Progenitor cell of endocrine pancreas (in vitro differentiated cells): ENCODE measurements around the gene RALGAPB. TPM values are rescaled to one million over a fixed set of nuclear protein-coding genes. Genes with fewer than 3 reads are reported as not detected.

Experiments
- DNase-seq: peaks from one replicate; pipeline ENCODE4 v3.0.0; 2021; ENCODE audit warnings: low spot score; ENCODE audit not compliant: unreplicated experiment
- H3K27ac Mint-ChIP-seq: 2 replicates; pipeline ENCODE4 v1.8.0; 2021; ENCODE audit warnings: mild to moderate bottlenecking, moderate library complexity, mixed read lengths
- H3K27me3 Mint-ChIP-seq: 2 replicates; pipeline ENCODE4 v1.8.0; 2021; ENCODE audit warnings: mixed read lengths
- H3K36me3 Mint-ChIP-seq: 2 replicates; pipeline ENCODE4 v1.8.0; 2022; ENCODE audit warnings: mixed read lengths; ENCODE audit not compliant: insufficient read depth
- H3K4me1 Mint-ChIP-seq: 2 replicates; pipeline ENCODE4 v1.8.0; 2021; ENCODE audit warnings: low read depth, mixed read lengths
- H3K4me3 Mint-ChIP-seq: 2 replicates; pipeline ENCODE4 v1.8.0; 2021; ENCODE audit warnings: low read depth, mild to moderate bottlenecking, moderate library complexity, mixed read lengths
- H3K9me3 Mint-ChIP-seq: 2 replicates; pipeline ENCODE4 v1.8.0; 2021; ENCODE audit warnings: low read depth, mixed read lengths
- total RNA-seq: library from RNA; stranded (reverse); gene quantifications from 2 replicates; pipeline ENCODE4 v1.2.1, GENCODE V29; 2021
- TF ChIP-seq, protein P1 (sequence below): fragments of 200-600 bp; sonication (generic); IDR thresholded peaks from one replicate; pipeline ENCODE4 v1.5.0; 2021; ENCODE audit warnings: antibody characterized with exemption, mild to moderate bottlenecking; ENCODE audit not compliant: unreplicated experiment

RALGAPB gene
- total RNA-seq, 1 donor from 2014 or later = 42.3 TPM

GRCh38 chr20:38584099-38584763 lies 111.6 kb downstream of the RALGAPB start:
- H3K4me3 Mint-ChIP-seq = no peak overlapping the region
- H3K9me3 Mint-ChIP-seq = no peaks in the 10 kb centered on the region
- H3K36me3 Mint-ChIP-seq = no peaks in the 10 kb centered on the region
- TF ChIP-seq, protein P1, sequence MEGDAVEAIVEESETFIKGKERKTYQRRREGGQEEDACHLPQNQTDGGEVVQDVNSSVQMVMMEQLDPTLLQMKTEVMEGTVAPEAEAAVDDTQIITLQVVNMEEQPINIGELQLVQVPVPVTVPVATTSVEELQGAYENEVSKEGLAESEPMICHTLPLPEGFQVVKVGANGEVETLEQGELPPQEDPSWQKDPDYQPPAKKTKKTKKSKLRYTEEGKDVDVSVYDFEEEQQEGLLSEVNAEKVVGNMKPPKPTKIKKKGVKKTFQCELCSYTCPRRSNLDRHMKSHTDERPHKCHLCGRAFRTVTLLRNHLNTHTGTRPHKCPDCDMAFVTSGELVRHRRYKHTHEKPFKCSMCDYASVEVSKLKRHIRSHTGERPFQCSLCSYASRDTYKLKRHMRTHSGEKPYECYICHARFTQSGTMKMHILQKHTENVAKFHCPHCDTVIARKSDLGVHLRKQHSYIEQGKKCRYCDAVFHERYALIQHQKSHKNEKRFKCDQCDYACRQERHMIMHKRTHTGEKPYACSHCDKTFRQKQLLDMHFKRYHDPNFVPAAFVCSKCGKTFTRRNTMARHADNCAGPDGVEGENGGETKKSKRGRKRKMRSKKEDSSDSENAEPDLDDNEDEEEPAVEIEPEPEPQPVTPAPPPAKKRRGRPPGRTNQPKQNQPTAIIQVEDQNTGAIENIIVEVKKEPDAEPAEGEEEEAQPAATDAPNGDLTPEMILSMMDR = no peak
- no peaks in the 10 kb centered on the region for H3K27me3 Mint-ChIP-seq
- H3K27ac Mint-ChIP-seq = no peak overlapping the region
- no peaks in the 10 kb centered on the region for H3K4me1 Mint-ChIP-seq
- no peak for DNase-seq

DNA sequence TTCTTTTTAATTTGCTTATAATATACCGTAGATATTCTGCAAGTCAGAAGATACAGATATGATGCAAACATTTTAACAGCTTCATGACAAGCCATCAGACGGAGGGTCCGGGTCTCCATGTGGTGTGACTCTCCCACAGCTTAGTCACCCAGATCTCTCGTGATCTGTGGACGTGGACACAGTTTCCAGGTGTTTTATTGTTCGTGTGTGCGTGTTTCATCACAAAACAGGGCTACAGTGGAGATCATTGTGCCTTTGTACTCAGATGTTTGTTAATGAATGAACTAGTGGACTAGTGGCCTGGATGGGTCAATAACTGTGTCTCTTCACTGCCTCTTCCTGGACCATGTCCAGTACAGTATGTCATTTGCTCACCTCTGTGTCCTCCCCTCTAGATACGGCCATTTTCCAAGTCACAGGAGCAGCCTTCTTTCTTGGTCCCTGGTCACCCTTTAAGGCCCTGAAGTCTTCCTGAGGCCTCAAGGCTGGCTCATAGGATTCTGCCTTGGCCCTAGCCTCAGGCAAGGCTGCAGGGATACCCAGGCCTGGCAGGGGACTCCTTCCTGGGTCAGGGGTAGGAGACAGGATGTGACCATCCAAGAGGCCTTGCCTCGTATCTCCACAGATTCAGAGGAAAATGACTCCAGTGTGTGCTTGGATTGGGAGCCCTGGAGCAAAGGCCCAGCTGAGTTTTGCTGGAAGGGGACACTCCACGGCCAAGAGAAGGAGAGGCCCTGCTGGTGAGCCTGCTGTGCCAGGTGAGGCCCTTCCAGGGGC lies 112.9 kb downstream of the RALGAPB start:
- Mint-ChIP-seq H3K9me3 (no peaks in the 10 kb centered on the region), H3K27ac (no peak overlapping the region), H3K27me3 (no peaks in the 10 kb centered on the region), H3K4me3 (no peak overlapping the region), H3K36me3 (no peaks in the 10 kb centered on the region), H3K4me1 (no peaks in the 10 kb centered on the region)
- TF ChIP-seq, protein P1 = no peak
- DNase-seq = no peak

DNA sequence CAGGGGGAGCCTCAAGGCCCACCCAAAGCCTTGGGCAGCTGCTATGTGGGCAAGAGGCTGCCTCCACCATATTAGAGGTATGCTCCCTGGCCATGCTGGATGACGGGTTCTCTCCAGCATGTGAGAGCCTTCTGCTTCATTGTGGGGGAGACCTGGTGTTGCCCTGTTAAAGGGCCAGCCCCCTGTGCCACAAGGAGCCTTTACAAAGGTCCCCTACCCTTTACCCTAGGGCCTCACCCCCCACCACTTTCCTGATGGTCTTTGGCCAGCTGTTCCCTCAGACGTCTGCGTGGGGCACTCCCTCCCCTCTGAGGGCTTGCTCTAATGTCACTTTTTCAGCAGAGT lies 113.5 kb downstream of the RALGAPB start:
- H3K4me1 Mint-ChIP-seq = no peaks in the 10 kb centered on the region
- H3K27me3 Mint-ChIP-seq = no peaks in the 10 kb centered on the region
- no peaks in the 10 kb centered on the region for H3K36me3 Mint-ChIP-seq
- TF ChIP-seq, protein P1 = no peak
- DNase-seq = no peak
- no peaks in the 10 kb centered on the region for H3K9me3 Mint-ChIP-seq
- no peak overlapping the region for H3K4me3 Mint-ChIP-seq
- H3K27ac Mint-ChIP-seq = peak overlapping the region; percentile 49

DNA sequence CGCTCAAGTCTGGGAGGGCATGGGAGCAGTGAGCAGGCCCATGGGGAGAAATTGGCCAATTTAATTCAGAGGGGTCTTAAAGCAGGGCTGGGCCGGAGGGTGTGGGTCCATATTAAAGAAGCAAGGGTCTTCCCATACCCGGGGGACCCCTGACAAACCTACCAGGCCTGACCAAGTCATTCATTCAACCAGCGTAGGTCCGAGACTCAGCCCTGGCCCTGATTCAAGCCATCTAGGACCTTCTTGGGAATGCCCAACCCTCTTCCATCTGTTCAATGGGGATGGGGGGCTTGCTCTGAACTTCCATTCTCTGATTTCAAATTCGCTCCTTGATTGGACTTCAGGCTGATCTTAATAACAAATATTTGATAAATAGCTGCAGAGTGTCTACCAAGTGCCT lies 115.7 kb downstream of the RALGAPB start:
- H3K27ac Mint-ChIP-seq = no peak overlapping the region
- no peak overlapping the region for H3K4me3 Mint-ChIP-seq
- H3K9me3 Mint-ChIP-seq = no peaks in the 10 kb centered on the region
- no peaks in the 10 kb centered on the region for H3K36me3 Mint-ChIP-seq
- H3K4me1 Mint-ChIP-seq = no peaks in the 10 kb centered on the region
- TF ChIP-seq, protein P1 = no peak
- peaks cover 3% of the 10 kb centered on the region for H3K27me3 Mint-ChIP-seq
- DNase-seq = no peak

DNA sequence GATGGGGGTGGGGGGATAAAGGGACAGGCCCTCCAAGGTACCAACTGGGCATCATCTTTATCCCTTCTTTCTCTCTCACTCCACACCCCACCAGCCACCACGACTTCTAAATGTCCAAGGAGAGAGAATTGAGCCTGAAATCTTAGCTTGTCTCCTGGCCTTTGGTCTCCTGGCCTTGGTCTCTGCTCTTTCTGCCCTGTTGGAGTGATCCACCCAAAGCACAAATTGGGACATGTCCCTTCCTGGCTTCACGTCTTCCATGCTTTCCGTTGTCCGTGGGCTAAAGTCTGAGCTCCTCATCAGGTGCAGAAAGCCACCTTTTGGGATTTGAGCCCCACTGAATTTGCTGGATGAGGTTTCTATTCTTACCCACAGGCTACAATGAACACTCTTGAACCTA lies 116.7 kb downstream of the RALGAPB start:
- TF ChIP-seq, protein P1 = no peak
- DNase-seq = no peak
- Mint-ChIP-seq H3K4me1 (no peaks in the 10 kb centered on the region), H3K36me3 (no peaks in the 10 kb centered on the region), H3K27ac (no peak overlapping the region), H3K4me3 (no peak overlapping the region), H3K9me3 (no peaks in the 10 kb centered on the region), H3K27me3 (peaks cover 3% of the 10 kb centered on the region)
